ENCODE data around the gene PNPLA8.
"Not testable (repeated sequence)": the region's sequence is repeated elsewhere in the genome, so short reads cannot be mapped to it uniquely, and the experiment has no call there.

PNPLA8 gene

DNA sequence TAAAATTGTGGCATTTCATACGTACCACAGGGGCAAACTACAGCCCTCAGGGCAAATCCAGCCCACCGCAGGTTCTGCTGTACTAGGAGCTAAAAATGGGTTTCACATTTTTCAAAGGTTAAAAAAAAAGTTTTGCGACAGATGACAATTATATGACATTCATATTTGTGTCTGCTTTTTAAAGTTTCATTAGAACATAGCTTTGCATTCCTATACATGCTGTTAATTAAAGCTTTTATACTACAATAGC is 758 bp upstream of the PNPLA8 start:
- DNase-seq = no peak

DNA sequence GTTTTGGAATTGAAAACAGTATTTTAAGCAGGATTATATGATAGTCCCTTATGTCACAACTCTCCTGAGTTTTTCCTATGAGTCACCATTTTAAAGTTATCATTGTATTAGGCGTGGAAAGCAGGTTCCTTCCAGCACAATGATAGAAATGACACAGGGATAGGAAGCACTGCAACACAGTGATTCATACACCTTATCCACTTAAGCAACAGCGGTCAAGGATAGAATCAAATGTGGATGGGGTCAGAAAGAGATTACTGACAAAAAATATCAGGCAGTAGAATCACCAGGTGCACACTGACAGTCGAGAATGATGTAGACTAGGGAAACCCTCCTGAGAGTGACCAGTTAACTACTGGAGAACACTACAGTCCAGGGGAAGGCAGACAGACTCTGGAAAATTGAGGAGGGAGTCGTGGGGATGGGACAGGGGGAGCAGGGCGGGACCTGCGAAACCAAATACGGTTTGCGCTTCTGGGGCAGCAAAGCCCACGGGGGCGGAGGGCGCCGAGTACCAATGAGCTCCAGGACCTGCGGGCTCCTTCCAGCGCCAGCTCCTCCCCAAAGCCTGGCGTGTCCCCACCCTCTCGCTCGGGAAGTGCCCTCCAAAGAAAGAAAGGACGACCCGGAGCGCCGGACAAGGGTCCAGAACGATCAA is 479 bp downstream of the PNPLA8 start:
- DNase-seq = no peak

DNA sequence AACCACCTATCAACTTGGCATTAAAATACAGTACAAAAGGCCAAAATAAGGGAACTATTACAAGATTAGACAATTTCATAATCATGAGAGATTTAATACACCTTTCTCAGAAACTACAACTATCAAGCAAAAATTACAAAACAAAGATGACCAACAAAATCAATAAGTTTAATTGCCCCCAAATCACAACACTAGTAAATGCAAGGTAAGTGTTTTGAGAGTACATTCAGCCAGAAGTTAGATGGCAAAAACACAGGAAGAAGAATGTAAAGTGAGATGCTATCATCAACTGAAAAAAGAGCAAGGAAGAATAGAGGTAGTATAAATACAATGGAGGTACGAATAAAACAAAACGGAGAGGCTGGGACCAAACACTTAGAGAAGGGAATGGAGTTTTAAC is 3.2 kb downstream of the PNPLA8 start:
- no peak for DNase-seq

DNA sequence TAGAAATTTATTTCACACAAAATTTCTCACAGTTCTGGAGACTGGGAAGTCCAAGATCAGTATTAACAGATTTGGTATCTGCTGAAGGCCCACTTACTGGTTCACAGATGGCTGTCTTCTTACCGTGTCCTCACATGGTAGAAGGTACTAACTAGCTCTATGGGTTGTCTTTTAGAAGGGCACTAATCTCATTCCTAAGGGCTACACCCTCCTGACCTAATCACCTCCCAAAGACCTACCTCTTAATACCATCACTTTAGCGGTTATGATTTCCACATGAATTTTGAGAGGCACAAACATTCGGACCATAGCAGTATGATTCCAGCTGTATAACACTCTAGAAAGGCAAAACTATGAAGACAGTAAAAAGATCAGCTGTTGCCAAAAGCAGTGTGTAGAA is 8.0 kb downstream of the PNPLA8 start:
- DNase-seq = no peak

DNA sequence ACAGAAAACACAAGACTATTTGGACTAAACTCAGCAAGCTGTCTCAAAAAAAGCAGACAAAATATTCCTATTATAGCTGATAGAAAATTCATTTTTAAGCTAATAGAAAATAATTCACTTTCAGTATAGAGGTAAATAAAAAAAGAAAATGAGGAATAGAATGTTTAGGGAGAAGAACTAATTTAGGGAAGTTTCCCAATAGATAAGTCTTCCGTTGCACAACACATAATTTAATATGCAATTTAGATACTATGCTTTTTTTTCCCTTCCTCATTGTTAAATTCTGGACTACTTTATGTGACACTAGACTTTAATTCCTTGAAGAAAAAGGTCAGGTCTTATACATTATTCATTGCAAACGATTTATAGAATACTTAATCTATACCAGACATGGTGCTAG is 10.3 kb downstream of the PNPLA8 start:
- DNase-seq = no peak

DNA sequence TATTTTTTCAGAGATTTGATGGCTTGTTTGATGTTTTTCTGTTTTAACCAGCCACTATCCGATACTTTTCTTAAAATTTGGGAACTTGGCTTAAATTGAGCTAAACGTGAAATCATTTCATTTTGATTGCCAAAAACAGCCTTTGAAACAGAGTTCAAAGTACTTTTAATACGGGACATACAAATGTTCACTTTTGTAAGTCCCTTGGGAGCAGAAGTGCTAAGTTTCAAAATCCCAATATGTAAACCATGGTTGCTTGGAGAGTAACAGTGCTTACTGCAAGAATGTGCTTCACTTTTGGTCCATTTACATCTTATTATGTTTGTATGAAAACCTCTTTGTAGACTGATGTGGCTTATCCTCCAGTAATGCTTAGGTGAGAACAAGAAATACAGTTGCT is 10.9 kb downstream of the PNPLA8 start:
- DNase-seq = no peak

DNA sequence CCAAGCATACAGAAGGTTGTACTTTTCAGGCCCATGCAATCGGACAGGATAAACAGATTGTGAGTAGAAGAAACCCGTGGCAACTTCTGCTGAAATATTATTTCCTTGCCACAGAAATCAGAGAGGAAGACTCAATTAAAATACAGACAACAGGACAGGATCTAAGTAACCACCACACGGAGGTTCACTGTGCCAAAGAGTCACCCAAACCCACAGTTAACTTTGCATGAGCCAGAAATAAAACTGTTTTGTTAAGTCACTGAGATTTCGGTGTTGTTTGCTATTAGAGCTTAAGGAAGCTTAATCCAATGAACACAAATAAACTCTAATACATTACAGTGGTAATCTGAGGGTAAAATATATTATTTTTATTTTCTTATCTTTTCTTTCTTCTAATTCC is 14.0 kb downstream of the PNPLA8 start:
- DNase-seq = no peak

DNA sequence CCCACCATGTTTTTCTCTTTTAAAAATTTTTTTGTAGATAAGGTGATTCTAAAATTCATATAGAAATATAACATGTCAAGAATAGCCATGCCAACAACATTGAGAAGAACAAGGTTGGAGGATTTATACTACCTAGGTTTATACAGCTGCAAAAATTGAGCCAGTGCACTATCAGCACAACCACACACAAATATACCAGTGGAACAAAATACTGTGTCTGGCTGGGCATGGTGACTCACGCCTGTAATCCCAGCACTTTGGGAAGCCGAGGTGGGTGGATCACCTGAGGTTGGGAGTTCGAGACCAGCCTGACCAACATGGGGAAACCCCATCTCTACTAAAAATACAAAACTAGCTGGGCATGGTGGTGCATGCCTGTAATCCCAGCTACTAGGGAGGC is 21.4 kb downstream of the PNPLA8 start:
- not testable (repeated sequence) for DNase-seq

DNA sequence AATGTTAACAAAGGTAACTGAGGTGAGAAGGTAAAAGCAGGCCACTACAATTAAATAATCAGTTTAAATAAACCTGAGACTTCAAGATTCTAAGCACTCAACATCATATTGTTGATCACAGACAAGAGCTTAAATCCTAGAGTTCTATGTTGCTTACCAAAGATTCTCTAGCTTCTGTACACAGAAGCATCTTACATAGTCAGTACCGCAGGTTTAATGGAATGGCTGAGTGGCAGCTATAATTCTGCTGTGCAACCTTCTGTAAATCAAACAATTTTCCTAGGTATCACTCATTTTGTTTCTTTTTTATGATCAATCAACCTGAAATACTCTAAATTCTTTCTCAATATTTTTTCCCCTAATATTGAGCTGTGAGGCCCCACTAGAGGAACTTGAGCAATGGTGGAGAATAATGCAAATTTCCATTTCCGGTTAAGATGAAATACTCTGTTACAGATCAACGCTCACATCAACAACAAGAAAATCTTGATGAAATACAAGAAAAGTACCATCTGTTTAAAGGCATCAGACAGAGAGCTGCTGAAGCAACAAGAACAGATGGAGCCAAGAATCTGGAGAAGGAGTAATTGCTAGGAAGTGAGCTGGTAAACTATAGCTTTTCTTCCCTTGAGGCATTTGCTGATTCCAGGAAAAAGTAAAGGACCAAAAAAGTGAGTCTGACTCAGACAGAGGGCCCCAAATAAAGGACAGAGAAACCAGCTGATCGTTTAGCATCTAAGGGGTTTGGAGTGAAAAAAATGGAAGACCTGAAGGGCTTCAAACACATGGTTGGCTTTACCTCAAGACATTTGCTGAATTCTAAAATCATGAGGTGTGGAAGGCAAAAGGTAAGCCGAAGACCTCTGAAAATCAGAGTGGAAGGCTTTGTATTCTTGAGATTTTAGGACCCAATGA is 22.6 kb downstream of the PNPLA8 start:
- DNase-seq = no peak

DNA sequence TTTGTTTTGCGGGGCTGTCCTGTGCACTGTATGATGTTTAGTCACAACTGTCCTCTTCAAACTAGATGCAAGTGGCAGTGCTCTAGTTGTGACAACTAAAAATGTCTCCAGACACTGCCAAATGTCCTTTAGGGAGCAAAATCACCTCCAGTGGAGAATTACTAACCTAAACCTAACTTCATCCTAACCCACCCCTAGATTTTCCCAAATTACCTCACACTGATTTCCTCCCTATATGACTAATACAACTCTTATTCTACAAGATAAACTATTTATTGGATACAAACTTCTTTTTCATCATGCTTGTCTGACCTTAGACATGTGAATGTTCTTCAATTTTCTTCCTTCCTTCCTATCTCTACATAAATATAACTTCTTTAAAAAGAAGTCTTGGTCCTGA is 26.4 kb downstream of the PNPLA8 start:
- no peak for DNase-seq

DNA sequence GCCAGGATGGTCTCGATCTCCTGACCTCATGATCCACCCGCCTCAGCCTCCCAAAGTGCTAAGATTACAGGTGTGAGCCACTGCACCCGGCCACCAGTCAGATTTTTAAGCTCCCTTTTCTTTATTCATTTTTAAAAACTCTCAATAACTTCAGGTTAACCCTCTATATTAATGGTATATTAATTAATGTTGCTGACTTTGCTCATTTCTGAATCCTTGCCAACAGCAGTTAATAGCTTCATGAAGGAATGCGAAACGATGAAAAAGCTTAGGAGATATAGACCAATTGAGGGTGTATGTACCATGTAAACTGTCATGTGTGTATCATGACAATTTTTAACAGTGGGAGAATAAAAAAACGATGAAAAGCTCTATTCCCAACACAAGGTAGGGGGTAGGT is 27.5 kb downstream of the PNPLA8 start:
- DNase-seq = no peak

DNA sequence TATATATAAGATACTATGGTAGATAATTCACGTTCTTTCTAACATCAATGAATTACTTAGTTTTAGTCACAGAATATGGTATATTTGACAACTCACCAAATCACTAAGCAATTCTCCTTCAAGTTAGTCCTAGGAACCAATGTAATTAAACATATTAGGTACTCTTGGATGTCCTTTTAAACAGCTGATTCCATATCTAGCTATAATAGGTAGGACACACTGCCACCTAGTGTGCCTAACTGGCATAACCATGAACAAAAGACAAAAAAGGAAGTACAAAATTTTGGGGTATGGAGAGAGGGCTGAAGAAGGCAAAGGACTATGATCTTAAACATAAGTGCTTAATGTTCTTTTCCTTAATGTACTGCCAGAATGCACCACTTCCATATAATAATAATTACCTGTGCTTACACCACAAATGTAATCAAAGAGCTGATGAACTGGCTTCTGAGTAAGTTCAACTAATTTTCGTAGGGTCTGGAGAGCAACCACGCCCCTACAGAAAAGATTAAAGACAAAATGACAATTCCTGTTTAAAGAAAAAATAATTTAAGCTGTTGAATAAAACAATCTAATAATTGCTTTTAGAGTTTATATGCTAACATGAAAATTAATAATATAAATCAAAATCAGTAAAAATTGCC is 28.7 kb downstream of the PNPLA8 start:
- DNase-seq = peak; percentile 22

DNA sequence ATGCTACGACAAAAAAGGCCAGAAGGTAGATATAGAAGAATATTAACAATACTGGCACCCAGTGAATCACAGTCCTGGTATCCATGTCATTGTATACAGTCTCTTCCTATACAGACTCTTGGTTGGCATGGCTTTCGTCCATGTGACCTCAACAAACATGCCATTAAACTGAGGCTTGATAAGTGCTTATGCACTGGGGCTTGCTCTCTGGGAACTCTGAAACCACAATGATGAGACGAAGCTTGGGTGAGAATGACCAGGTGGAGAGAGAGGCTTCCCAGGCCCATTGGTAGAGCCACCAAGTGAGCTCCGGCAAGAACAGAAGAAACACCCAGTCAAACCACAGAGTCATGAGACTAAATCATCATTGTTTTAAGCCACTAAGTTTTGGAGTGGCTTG is 33.2 kb downstream of the PNPLA8 start:
- no peak for DNase-seq

DNA sequence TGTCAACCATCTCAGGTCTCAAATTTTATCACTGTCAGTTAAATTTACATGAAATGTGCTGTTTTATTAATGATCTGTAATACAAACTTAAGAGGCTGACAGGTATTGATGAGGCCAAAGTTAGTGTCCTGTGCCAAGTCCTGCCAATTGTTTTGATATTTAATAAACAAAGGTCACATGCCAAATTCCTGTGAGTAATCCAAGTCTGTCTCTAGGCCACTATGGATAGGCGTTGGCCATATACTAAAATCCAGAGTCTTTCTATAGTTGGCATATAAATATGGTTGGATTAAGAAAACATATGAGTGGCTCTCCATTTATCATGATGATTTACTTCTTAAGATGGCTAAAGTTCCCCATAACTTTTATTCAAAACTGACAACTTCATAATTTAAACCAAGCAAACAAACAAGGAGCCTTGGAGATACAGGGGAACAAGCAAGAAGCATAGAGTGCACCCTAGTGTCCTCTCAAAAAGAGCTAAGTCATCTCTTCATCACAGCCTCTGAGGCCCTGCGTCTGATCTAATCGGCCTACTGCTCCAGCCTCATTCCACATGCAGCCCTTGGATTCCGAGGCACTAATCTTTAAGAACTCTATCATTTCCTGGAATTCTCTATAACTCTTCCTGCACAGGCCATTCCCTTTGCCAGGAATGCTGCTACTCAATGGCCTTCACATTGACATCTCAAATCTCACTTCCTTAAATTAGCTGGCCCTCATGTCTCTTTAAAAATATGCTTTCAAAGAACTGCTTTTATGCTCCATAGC is 37.0 kb downstream of the PNPLA8 start:
- DNase-seq = no peak

DNA sequence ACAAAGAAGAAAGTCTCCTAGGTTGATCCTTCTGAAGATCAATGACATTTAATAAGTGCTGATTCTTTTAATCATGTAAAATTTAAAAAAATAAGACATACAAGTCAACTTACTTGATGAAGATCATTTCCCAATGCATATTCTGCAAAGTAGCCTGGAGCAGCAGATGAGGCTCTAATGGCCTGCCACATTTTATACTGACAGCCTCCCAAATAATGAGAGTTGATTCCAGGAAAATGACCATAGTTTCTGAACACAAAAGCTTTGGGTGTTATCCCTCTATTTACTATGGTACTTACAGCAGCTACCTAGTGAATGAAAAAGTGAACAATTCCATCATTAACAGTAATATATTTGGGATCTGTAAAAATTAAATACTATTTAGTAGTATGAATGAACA is 38.3 kb downstream of the PNPLA8 start:
- DNase-seq = no peak

DNA sequence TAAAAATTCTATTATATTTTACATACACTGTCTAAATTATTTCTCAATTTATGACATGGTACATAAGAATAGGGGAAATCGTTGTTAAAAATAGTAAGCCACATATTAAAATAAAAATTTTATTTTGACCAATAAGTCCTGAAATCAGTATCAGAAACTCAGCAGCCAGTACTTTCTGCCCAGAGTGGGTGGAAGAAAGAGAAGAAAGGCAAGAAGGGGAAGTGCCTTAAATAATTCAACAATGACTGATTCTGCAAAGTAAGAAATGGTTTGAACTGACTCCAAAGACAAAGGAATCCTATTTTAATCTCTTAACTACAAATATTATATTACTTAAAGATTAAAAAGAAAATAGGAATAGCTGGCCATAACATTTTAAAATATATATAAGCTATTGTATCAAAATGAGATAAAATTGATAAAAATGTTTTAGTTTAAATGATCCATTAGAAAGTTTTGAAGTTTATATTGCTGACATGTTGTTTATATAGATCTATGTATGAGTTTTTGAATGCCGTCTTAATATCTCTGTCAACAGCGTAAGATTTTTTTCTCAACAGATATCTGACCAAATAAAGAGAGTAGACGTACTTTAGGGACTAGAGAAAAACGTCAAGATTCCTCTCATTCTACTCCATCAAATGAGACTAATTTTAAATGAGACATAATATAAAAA is 39.5 kb downstream of the PNPLA8 start:
- DNase-seq = no peak

DNA sequence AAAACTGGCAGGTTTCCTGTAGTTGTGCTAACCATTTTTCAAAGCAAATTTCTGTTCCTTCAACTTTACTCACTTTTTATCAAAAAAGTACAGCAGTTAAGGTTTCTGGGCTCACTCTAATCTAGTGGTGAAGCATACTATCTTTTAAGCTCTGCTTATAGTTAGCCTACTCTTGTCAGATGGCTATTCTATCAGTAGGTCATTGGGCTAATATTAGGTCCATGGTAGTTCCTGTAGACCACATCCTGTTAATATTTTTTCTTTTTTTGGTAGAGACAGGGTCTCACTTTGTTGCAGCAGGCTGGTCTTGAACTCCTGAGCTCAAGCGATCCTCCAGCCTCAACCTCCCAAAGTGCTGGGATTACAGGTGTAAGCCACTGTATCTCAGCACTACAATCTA is 41.8 kb downstream of the PNPLA8 start:
- no peak for DNase-seq

DNA sequence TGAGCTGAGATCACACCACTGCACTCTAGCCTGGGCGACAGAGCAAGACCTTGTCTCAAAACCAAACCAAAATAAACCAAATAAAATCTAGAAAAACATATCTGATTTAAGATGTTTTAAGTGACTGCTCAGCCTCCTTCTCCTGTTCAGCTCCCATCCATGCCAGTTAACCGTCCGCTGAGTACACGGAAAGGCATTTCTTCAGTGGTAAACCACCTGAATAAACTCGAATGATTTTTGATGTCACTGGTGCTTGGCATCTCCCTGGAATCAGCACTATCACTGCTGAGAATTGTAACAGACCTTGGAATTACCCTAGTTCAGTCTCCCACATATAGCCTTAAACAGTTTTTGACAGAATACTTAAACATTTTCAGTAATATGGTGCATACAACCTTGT is 45.6 kb downstream of the PNPLA8 start:
- DNase-seq = no peak

DNA sequence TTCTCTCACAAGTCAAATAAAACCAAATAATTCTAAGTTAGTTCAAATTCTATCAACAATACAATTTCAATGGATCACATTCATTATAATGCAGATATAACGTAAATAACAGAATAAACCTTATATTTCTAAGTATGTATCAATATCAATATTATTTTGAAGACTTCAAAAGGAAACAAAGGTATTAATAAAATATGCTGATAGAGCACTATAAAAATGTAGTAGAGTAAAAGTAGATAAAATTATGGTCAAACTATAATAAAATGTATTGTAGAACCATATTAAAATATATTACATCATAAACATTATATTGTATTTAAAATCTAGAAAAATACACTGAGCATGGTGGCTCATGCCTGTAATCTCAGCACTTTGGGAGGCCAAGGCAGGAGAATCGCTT is 46.2 kb downstream of the PNPLA8 start:
- no peak for DNase-seq

DNA sequence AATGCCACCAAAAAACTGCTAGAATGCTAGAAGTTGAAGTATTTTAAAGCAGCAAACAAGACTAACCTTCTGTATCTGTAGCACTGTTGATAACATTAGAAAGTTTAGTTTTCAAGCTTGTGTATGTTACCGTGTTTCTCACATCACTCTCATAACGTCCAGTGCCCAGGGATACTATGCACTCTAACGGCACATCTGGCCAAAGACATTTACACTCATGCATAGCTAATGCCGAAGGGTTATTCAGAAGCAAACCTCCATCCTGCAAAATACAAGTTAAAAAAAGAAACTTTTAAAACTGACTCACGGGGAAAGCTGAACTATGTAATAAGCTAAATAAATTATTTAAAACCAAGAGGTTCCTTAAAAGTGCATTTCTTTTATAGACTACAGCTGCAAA is 46.8 kb downstream of the PNPLA8 start:
- no peak for DNase-seq

DNA sequence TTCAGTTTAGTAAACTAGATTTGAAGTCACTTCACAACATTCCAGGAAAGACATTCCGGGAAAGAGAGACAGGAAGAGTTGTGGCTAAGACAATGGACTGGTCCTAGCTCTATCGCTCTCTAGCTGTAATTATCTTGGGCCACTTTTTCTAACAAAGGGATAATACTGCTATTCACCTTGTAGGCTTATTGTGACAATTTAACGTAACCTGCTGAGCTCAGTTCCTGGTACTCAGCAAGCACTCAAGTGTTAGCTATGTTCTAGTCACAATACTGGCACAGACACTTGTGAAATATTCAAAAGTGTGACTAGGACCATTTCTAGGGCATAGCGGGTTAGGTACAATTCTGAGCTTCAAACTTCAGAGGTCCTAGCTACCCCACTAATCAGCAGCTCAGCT is 57.7 kb downstream of the PNPLA8 start:
- no peak for DNase-seq

DNA sequence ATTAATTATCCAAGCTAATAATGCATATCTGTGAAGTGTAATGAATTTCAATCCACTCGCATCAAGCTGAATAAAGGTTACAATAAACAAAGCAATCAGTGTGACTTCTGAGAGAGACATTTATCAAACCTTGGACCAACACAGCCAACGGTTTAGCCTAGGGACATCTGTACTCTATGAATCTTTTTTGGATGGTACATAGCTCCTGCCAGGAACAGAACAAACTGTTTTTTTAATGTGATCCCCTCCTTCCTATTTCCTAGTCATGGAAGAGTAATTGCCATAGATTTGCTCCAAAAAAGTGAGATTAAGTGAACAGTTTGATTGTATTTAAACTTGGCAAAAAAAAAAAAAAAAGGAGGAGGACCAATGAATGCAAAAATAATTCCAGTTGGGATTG is 58.5 kb downstream of the PNPLA8 start:
- DNase-seq = no peak

DNA sequence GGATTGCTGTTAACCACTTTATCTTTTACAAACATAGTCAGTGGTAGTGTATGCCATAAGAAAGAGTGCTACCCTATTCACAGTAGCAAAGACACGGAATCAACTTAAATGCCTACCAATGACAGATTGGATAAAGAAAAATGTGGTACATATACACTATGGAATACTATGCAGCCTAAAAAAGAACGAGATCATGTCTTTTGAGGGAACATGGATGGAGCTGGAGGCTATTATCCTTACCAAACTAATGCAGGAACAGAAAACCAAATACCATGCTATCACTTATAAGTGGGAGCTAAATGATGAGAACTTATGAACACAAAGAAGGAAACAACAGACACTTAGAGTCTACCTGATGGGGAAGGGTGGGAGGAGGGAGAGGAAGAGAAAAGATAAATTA is 59.6 kb downstream of the PNPLA8 start:
- DNase-seq = not testable (repeated sequence)
